Naive thymus-derived CD4-positive, alpha-beta T cell (primary cell): ENCODE results near the gene PAQR3. TPM values are rescaled to one million over a fixed set of nuclear protein-coding genes. Genes with fewer than 3 reads are reported as not detected.

Experiments
- ATAC-seq: fragments of 150-1000 bp; cut with Tn5 transposase; 2 replicates; pipeline ENCODE4 v1.10.0; 2021; ENCODE audit warnings: mild to moderate bottlenecking, moderate library complexity
- CTCF ChIA-PET: fragments of 350-600 bp; sonication (Branson Sonifier 250); formaldehyde crosslinking; loops from one replicate; lab custom pipeline; 2021; ENCODE audit warnings: antibody characterized with exemption; lab: Charles Lee
- POLR2A ChIA-PET: fragments of 350-600 bp; sonication (Branson Sonifier 250); formaldehyde crosslinking; loops from one replicate; lab custom pipeline; 2021; ENCODE audit warnings: antibody characterized with exemption, inconsistent platforms; lab: Charles Lee
- DNase-seq, 9 donors: peaks; one replicate each; pipeline versions ENCODE4 v3.0.0 to v3.0.0-alpha.2; 2020 to 2022; ENCODE audit warnings: mixed read lengths in 1 of 9
- H3K27ac ChIP-seq: one replicate; pipeline ENCODE4 v1.7.0; 2013; ENCODE audit warnings: mild to moderate bottlenecking, low read depth, low read length, moderate library complexity
- H3K27me3 ChIP-seq, 2 donors: one replicate each; pipeline ENCODE4 v1.7.0; 2013; ENCODE audit warnings: low read length in 2 of 2, mild to moderate bottlenecking in 2 of 2, moderate library complexity in 2 of 2; ENCODE audit not compliant: control insufficient read depth in 2 of 2, insufficient read depth in 2 of 2
- H3K36me3 ChIP-seq, 3 experiments: 1 replicate in 2 of 3; 2 replicates in 1 of 3; pipeline ENCODE4 v1.7.0; 2013; ENCODE audit warnings: low read length in 3 of 3, mild to moderate bottlenecking in 3 of 3, moderate library complexity in 1 of 3; ENCODE audit not compliant: insufficient read depth in 3 of 3, control insufficient read depth in 2 of 3
- H3K4me1 ChIP-seq, 2 donors: one replicate each; pipeline ENCODE4 v1.7.0; 2013; ENCODE audit warnings: low read length in 2 of 2, mild to moderate bottlenecking in 2 of 2, moderate library complexity in 1 of 2; ENCODE audit not compliant: control insufficient read depth in 2 of 2, insufficient read depth in 2 of 2
- H3K4me3 ChIP-seq: 2 replicates; pipeline ENCODE4 v1.7.0; 2013; ENCODE audit warnings: mild to moderate bottlenecking, low read length
- H3K9me3 ChIP-seq, 3 experiments: 1 replicate in 2 of 3; 2 replicates in 1 of 3; pipeline ENCODE4 v1.7.0; 2013; ENCODE audit warnings: low read length in 3 of 3; ENCODE audit not compliant: control insufficient read depth in 2 of 3
- H3K27ac Mint-ChIP-seq, 9 donors: one replicate each; pipeline ENCODE4 v1.8.0; 2020 to 2022; ENCODE audit warnings: mixed read lengths in 9 of 9, mild to moderate bottlenecking in 8 of 9, moderate library complexity in 5 of 9, inconsistent platforms in 2 of 9
- H3K27me3 Mint-ChIP-seq, 5 donors: one replicate each; pipeline ENCODE4 v1.8.0; 2021 to 2022; ENCODE audit warnings: mixed read lengths in 5 of 5, mild to moderate bottlenecking in 1 of 5
- H3K36me3 Mint-ChIP-seq, 5 donors: one replicate each; pipeline ENCODE4 v1.8.0; 2020 to 2022; ENCODE audit warnings: mixed read lengths in 5 of 5, mild to moderate bottlenecking in 3 of 5, inconsistent platforms in 1 of 5
- H3K4me1 Mint-ChIP-seq, 7 donors: one replicate each; pipeline ENCODE4 v1.8.0; 2020 to 2022; ENCODE audit warnings: mixed read lengths in 7 of 7, mild to moderate bottlenecking in 3 of 7, inconsistent platforms in 1 of 7
- H3K4me3 Mint-ChIP-seq, 10 donors: one replicate each; pipeline ENCODE4 v1.8.0; 2020 to 2022; ENCODE audit warnings: mild to moderate bottlenecking in 10 of 10, mixed read lengths in 10 of 10, moderate library complexity in 6 of 10, inconsistent platforms in 2 of 10
- H3K9me3 Mint-ChIP-seq, 11 donors: one replicate each; pipeline ENCODE4 v1.8.0; 2020 to 2022; ENCODE audit warnings: mixed read lengths in 11 of 11, mild to moderate bottlenecking in 4 of 11, inconsistent platforms in 1 of 11, moderate library complexity in 1 of 11
- intact Hi-C, 2 donors: fragments of 100-400 bp; cut with micrococcal nuclease; formaldehyde crosslinking; loops; one replicate each; pipeline ENCODE4 v1.15.1; 2023
- polyA plus RNA-seq, 2 donors: library from polyadenylated mRNA; unstranded; fragments of 300-500 nt; fragmentation: Illumina TruSeq; gene quantifications; one replicate each; pipeline ENCODE4 v1.2.3, GENCODE V29; 2021
- total RNA-seq, 6 experiments: library from RNA in 5 of 6; stranded (reverse) in 5 of 6; gene quantifications; 1 replicate in 5 of 6; 2 replicates in 1 of 6; pipeline ENCODE4 v1.2.3 and lab custom pipeline; 2021 to 2026

PAQR3 gene, protein sequence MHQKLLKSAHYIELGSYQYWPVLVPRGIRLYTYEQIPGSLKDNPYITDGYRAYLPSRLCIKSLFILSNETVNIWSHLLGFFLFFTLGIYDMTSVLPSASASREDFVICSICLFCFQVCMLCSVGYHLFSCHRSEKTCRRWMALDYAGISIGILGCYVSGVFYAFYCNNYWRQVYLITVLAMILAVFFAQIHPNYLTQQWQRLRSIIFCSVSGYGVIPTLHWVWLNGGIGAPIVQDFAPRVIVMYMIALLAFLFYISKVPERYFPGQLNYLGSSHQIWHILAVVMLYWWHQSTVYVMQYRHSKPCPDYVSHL
- total RNA-seq (10 to 100 TPM; 13.1 to 24.3 (median 15.8) TPM), polyA plus RNA-seq (1 to 10 TPM; 7.9 to 8.8 TPM), total RNA-seq (lab: John Stamatoyannopoulos, UW) (23.0 reads per million, percentile 53 among the genes with 10 or more reads in this experiment)

DNA sequence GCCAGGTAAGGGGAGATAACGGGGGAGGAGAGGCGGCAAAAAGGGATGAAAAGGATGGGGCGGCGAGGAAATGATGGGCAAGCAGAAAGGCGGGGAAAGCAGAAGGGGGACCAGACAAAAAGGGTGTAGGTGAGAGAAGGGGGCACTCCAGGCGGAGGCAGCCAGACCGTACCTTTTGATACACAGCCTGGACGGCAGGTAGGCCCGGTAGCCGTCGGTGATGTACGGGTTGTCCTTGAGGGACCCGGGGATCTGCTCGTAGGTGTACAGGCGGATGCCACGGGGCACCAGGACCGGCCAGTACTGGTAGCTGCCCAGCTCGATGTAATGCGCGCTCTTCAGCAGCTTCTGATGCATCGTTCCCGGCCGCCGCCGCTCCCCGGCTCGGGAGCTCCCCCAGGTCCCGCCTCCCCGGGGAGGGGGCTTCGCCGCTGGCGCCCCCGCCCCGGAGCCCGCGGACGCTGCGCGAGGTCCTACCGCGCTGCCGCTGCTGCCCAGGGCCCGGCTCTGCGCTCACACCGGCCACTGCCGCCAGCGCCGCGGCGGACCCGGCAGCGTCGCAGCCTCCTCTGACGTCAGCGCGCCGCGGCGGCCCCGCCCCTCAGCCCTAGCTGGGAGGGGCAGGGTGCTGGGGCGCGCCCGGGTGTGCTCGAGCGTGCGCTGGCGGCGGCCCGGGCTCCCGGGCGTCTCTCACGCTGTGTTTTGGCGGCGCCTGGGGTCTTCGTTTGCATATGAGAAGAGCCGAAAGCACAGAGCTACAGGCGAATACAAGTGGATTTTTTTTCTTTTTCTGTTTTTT lies at the start of gene PAQR3:
PAQR3 (minus strand) TSS at position 571 of the 799 bp plus-strand sequence; CDS start at position 357, 214 bp downstream.
- H3K4me3 Mint-ChIP-seq, result peak within 1 kb of the TSS; percentile 92 to 100 (median 98)
- CTCF ChIA-PET, result interaction anchor here (0.6 to 2.6 kb wide), 2 partner anchors 13 to 1730 kb away, joined by 3 to 14 read pairs; no protein-coding TSS in a partner anchor
- Histone ChIP-seq H3K27ac (peak within 1 kb of the TSS; percentile 82), H3K27me3 (no peaks in the 10 kb centered on the region), H3K36me3 (peaks cover 0 to 5% (median 0%) of the 10 kb centered on the region in 3 experiments), H3K9me3 (no peaks in the 10 kb centered on the region), H3K4me3 (peak within 1 kb of the TSS; percentile 86), H3K4me1 (peaks cover 5 to 14% of the 10 kb centered on the region in 2 donors)
- POLR2A ChIA-PET, result interaction anchor here (0.6 to 1.8 kb wide), 2 partner anchors 17 to 1264 kb away, joined by 3 to 4 read pairs; no protein-coding TSS in a partner anchor
- peaks cover 8 to 18% (median 11%) of the 10 kb centered on the region in 5 donors for H3K27me3 Mint-ChIP-seq
- ATAC-seq (peak; percentile 98), DNase-seq (peak; percentile 70 to 91 (median 86))
- peaks cover 0 to 7% (median 3%) of the 10 kb centered on the region in 5 donors for H3K36me3 Mint-ChIP-seq
- peaks cover 0 to 2% (median 0%) of the 10 kb centered on the region in 11 donors for H3K9me3 Mint-ChIP-seq
- peaks cover 23 to 54% (median 39%) of the 10 kb centered on the region in 7 donors for H3K4me1 Mint-ChIP-seq
- H3K27ac Mint-ChIP-seq, result peak within 1 kb of the TSS; percentile 82 to 97 (median 92)
- intact Hi-C loops, result loop anchor here (1.0 to 5.0 kb wide), 11 partner anchors 9 to 1782 kb away; partner anchors contain the start of genes BMP2K (in 2 of the 2), ANTXR2 (in 1 of the 2), CCNG2 (in 1 of the 2) and MRPL1 (in 1 of the 2)

DNA sequence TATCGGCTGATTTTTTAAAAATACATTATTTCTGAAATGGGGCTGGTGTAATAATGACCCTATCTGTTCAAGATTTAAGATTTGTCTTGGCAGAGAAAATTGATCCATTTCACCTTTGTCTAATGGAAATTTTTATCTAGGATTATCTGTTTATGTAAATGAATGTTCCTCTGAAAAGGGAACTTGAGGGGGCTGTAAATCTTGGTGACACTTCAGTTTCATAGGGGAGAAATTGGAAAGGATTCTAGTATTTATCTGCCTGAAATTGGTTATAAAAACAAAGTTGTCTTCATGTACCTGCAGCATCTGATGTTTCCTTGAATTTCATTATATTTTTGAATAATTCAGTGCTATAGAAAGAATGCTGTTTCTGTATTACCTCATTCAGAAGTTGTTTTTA lies 48.4 kb upstream of the PAQR3 start:
- Mint-ChIP-seq H3K4me1 (no peaks in the 10 kb centered on the region), H3K27me3 (peaks cover 15 to 25% (median 21%) of the 10 kb centered on the region in 5 donors), H3K36me3 (no peaks in the 10 kb centered on the region), H3K4me3 (no peak overlapping the region), H3K27ac (no peak overlapping the region), H3K9me3 (peaks cover 0 to under 1% (median 0%) of the 10 kb centered on the region in 11 donors)
- ATAC-seq (no peak), DNase-seq (no peak)
- POLR2A ChIA-PET, result no interaction called here
- no peaks in the 10 kb centered on the region for H3K4me1 ChIP-seq
- H3K36me3 ChIP-seq, result no peaks in the 10 kb centered on the region
- no peak overlapping the region for H3K4me3 ChIP-seq
- intact Hi-C loops, result no loop called here
- CTCF ChIA-PET, result no interaction called here
- no peaks in the 10 kb centered on the region for H3K9me3 ChIP-seq
- H3K27ac ChIP-seq, result no peak overlapping the region
- no peaks in the 10 kb centered on the region for H3K27me3 ChIP-seq

- ChIA-PET POLR2A (no interaction called here), CTCF (no interaction called here)
- H3K4me3 ChIP-seq, result no peak overlapping the region
- Mint-ChIP-seq H3K4me3 (no peak overlapping the region), H3K36me3 (no peaks in the 10 kb centered on the region), H3K27ac (no peak overlapping the region), H3K9me3 (peaks cover 0 to 7% (median 0%) of the 10 kb centered on the region in 11 donors), H3K27me3 (peaks cover 14 to 29% (median 19%) of the 10 kb centered on the region in 5 donors), H3K4me1 (no peaks in the 10 kb centered on the region)
- no peaks in the 10 kb centered on the region for H3K9me3 ChIP-seq
- no peak overlapping the region for H3K27ac ChIP-seq
- no peak for DNase-seq
- ATAC-seq, result no peak
- no peaks in the 10 kb centered on the region for H3K27me3 ChIP-seq
- intact Hi-C loops, result no loop called here
- no peaks in the 10 kb centered on the region for H3K36me3 ChIP-seq
- H3K4me1 ChIP-seq, result no peaks in the 10 kb centered on the region
Measured at GRCh38 chr4:78984593-78984992, 45.4 kb upstream of the PAQR3 start.

GRCh38 chr4:78975865-78976264 lies 36.6 kb upstream of the PAQR3 start:
- Mint-ChIP-seq H3K27me3 (peaks cover 0 to 9% (median 9%) of the 10 kb centered on the region in 5 donors), H3K9me3 (peaks cover 0 to 6% (median 0%) of the 10 kb centered on the region in 11 donors), H3K4me3 (no peak overlapping the region), H3K27ac (no peak overlapping the region), H3K36me3 (peaks cover 0 to 4% (median 0%) of the 10 kb centered on the region in 5 donors), H3K4me1 (no peaks in the 10 kb centered on the region)
- no peaks in the 10 kb centered on the region for H3K9me3 ChIP-seq
- H3K4me1 ChIP-seq, result no peaks in the 10 kb centered on the region
- DNase-seq (no peak), ATAC-seq (no peak)
- H3K36me3 ChIP-seq, result no peaks in the 10 kb centered on the region
- no peak overlapping the region for H3K27ac ChIP-seq
- H3K4me3 ChIP-seq, result no peak overlapping the region
- ChIA-PET CTCF (interaction anchor here (0.6 kb wide), 1 partner anchor 24 kb away, joined by 3 read pairs; no protein-coding TSS in a partner anchor), POLR2A (no interaction called here)
- intact Hi-C loops, result no loop called here
- H3K27me3 ChIP-seq, result no peaks in the 10 kb centered on the region

DNA sequence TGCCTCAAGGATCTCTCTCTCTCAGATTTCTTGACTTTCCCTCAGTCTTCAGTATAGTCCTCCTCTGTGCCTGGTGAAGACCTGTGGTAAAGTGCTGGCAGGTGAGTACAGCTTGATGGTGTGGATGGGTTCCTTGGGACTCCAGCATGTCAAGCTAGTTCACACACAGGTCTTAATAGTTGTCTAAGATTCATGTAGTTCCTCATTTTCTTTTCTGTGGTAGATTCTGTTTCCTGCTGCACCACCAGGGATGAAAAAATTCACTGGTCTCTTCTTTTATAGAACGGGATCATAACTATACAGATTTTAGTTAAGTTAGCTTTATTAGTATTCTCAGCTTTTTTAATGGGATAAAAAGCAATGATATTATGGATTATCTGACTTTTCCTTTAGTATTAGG lies 32.5 kb upstream of the PAQR3 start:
- ChIA-PET POLR2A (no interaction called here), CTCF (no interaction called here)
- H3K9me3 ChIP-seq, result no peaks in the 10 kb centered on the region
- no peak for ATAC-seq
- Mint-ChIP-seq H3K4me1 (no peaks in the 10 kb centered on the region), H3K27ac (no peak overlapping the region), H3K4me3 (no peak overlapping the region), H3K27me3 (peaks cover 0 to 7% (median 4%) of the 10 kb centered on the region in 5 donors), H3K36me3 (peaks cover 0 to 4% (median 0%) of the 10 kb centered on the region in 5 donors), H3K9me3 (peaks cover 0 to 1% (median 0%) of the 10 kb centered on the region in 11 donors)
- H3K27me3 ChIP-seq, result no peaks in the 10 kb centered on the region
- no peak overlapping the region for H3K27ac ChIP-seq
- DNase-seq, result no peak
- H3K4me3 ChIP-seq, result no peak overlapping the region
- H3K36me3 ChIP-seq, result no peaks in the 10 kb centered on the region
- intact Hi-C loops, result no loop called here
- H3K4me1 ChIP-seq, result no peaks in the 10 kb centered on the region

DNA sequence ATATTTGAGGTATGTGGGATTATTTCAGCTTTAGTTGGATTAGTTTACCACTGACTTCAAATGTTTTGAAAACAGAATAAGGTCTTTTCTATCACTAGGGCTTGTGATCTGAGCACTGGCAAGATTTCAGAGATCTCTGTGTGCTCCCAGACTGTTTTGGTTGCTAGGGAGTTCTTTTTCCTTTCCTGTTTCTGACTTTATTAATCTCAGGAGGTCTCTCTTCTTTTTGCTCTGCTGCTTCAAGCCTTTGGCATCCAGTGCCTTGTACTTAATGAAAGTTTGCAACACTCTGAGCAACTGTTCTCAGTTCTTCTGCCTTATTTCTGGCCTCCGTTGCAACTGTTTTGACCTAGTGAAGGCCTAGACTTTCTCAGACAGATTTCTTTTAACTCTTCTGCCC lies 32.1 kb upstream of the PAQR3 start:
- H3K4me3 ChIP-seq, result no peak overlapping the region
- no peak for ATAC-seq
- ChIA-PET CTCF (no interaction called here), POLR2A (no interaction called here)
- no peaks in the 10 kb centered on the region for H3K27me3 ChIP-seq
- H3K27ac ChIP-seq, result no peak overlapping the region
- peaks cover 0 to 3% (median 0%) of the 10 kb centered on the region in 11 donors for H3K9me3 Mint-ChIP-seq
- no peak overlapping the region for H3K27ac Mint-ChIP-seq
- no peaks in the 10 kb centered on the region for H3K4me1 Mint-ChIP-seq
- DNase-seq, result no peak
- intact Hi-C loops, result no loop called here
- H3K4me3 Mint-ChIP-seq, result no peak overlapping the region
- no peaks in the 10 kb centered on the region for H3K4me1 ChIP-seq
- H3K27me3 Mint-ChIP-seq, result peaks cover 0 to 7% (median 4%) of the 10 kb centered on the region in 5 donors
- no peaks in the 10 kb centered on the region for H3K9me3 ChIP-seq
- peaks cover 0 to 4% (median 0%) of the 10 kb centered on the region in 5 donors for H3K36me3 Mint-ChIP-seq
- H3K36me3 ChIP-seq, result no peaks in the 10 kb centered on the region
